Thymus (tissue), 11 donors: ENCODE results near the gene NLRP1. TPM values are rescaled to one million over a fixed set of nuclear protein-coding genes. Genes with fewer than 3 reads are reported as not detected.
"Not testable (repeated sequence)": the region's sequence is repeated elsewhere in the genome, so short reads cannot be mapped to it uniquely, and the experiment has no call there.

Experiments used
- DNase-seq, 9 donors: peaks; one replicate each; pipeline ENCODE4 v3.0.0-alpha.2; 2013; ENCODE audit warnings: low spot score in 9 of 9, low read depth in 6 of 9, missing footprints in 1 of 9
- H3K27ac ChIP-seq, 2 donors: one replicate each; pipeline ENCODE4 v1.5.1; 2013; ENCODE audit warnings: control low read depth in 1 of 2, low read depth in 1 of 2, low read length in 1 of 2, mild to moderate bottlenecking in 1 of 2, moderate library complexity in 1 of 2
- H3K27me3 ChIP-seq, 2 donors: one replicate each; pipeline ENCODE4 v1.5.1; 2013; ENCODE audit warnings: low read length in 1 of 2; ENCODE audit not compliant: control insufficient read depth in 2 of 2, insufficient read depth in 1 of 2
- H3K36me3 ChIP-seq, 2 donors: one replicate each; pipeline ENCODE4 v1.5.1; 2013; ENCODE audit warnings: low read length in 1 of 2, mild to moderate bottlenecking in 1 of 2, moderate library complexity in 1 of 2; ENCODE audit not compliant: control insufficient read depth in 2 of 2, insufficient read depth in 2 of 2
- H3K4me1 ChIP-seq, 2 donors: one replicate each; pipeline ENCODE4 v1.5.1; 2013; ENCODE audit warnings: low read length in 2 of 2; ENCODE audit not compliant: control insufficient read depth in 2 of 2, insufficient read depth in 2 of 2
- H3K4me3 ChIP-seq, 2 donors: one replicate each; pipeline ENCODE4 v1.5.1; 2013; ENCODE audit warnings: low read length in 2 of 2, control low read depth in 1 of 2, mild to moderate bottlenecking in 1 of 2
- H3K9me3 ChIP-seq, 2 donors: one replicate each; pipeline ENCODE4 v1.5.1; 2013; ENCODE audit warnings: low read length in 1 of 2, mild to moderate bottlenecking in 1 of 2; ENCODE audit not compliant: control insufficient read depth in 2 of 2, insufficient read depth in 1 of 2
- WGBS: extraction: QIAGEN DNeasy Blood & Tissue Kit; methylation state at CpG from one replicate; pipeline ENCODE4 v1.1.7; 2013; 5-methylcytosine and 5-hydroxymethylcytosine counted together
- polyA plus RNA-seq: library from polyadenylated mRNA; stranded (reverse); fragments of 200-250 nt; gene quantifications from one replicate; pipeline ENCODE4 v1.2.3, GENCODE V29; 2013
- total RNA-seq: library from RNA; stranded (reverse); fragments of 120-200 nt; gene quantifications from one replicate; pipeline ENCODE4 v1.2.4, GENCODE V29; 2013
- donor health status: healthy.

Gene NLRP1
- total and polyA plus RNA-seq, 2 donors: 32.2 to 102 TPM

- peak overlapping the region; percentile 57 for H3K4me3 ChIP-seq
- peak in 4 of 9 donors; percentile 11 to 53 (median 17) for DNase-seq
- H3K4me1 ChIP-seq: peaks cover 10 to 33% of the 10 kb centered on the region in 2 donors
- peaks cover 0 to 2% of the 10 kb centered on the region in 2 donors for H3K27me3 ChIP-seq
- WGBS: 41% methylated on average over 21 of the region's 21 CpGs
- H3K9me3 ChIP-seq: no peaks in the 10 kb centered on the region
- peaks cover 0 to 9% of the 10 kb centered on the region in 2 donors for H3K36me3 ChIP-seq
- peak overlapping the region; percentile 69 to 84 for H3K27ac ChIP-seq
These were observed 605 bp downstream of the NLRP1 start for GRCh38 chr17:5583426-5584382.

- Histone ChIP-seq H3K9me3 (no peaks in the 10 kb centered on the region), H3K4me3 (no peak overlapping the region), H3K27me3 (no peaks in the 10 kb centered on the region), H3K36me3 (peaks cover 0 to 9% of the 10 kb centered on the region in 2 donors), H3K4me1 (peaks cover 10 to 33% of the 10 kb centered on the region in 2 donors), H3K27ac (no peak overlapping the region)
- DNase-seq: no peak
- WGBS: 77% methylated on average over 11 of the region's 11 CpGs
These were observed 1.8 kb downstream of the NLRP1 start for GRCh38 chr17:5582209-5583185.

- Histone ChIP-seq H3K4me1 (peaks cover 10 to 33% of the 10 kb centered on the region in 2 donors), H3K27me3 (no peaks in the 10 kb centered on the region), H3K9me3 (no peaks in the 10 kb centered on the region), H3K4me3 (no peak overlapping the region), H3K36me3 (peaks cover 0 to 9% of the 10 kb centered on the region in 2 donors), H3K27ac (no peak overlapping the region)
- DNase-seq: no peak
- WGBS: 96% methylated on average over 3 of the region's 3 CpGs
These were observed 2.7 kb downstream of the NLRP1 start for GRCh38 chr17:5581655-5582054.

- Histone ChIP-seq H3K9me3 (no peaks in the 10 kb centered on the region), H3K4me3 (no peak overlapping the region), H3K27me3 (no peaks in the 10 kb centered on the region), H3K36me3 (peaks cover 0 to 9% of the 10 kb centered on the region in 2 donors), H3K4me1 (peaks cover 10 to 33% of the 10 kb centered on the region in 2 donors), H3K27ac (no peak overlapping the region)
- WGBS: 48% methylated on average over 3 of the region's 3 CpGs
- DNase-seq: no peak
These were observed 3.3 kb downstream of the NLRP1 start for GRCh38 chr17:5580969-5581368.

- DNase-seq: no peak
- no peak overlapping the region for H3K27ac ChIP-seq
These were observed 3.9 kb downstream of the NLRP1 start for GRCh38 chr17:5580367-5580766.

GRCh38 chr17:5578768-5579167, 5.5 kb downstream of the NLRP1 start:
- not testable (repeated sequence) for H3K27me3 ChIP-seq, H3K9me3 ChIP-seq, H3K27ac ChIP-seq, DNase-seq, H3K36me3 ChIP-seq, H3K4me3 ChIP-seq
- H3K4me1 ChIP-seq: peaks cover 6 to 17% of the 10 kb centered on the region in 2 donors
- WGBS: 84% methylated on average over 4 of the region's 4 CpGs

More at GRCh38 chr17:5580367-5580766, 3.9 kb downstream of the NLRP1 start:
- Histone ChIP-seq H3K36me3 (peaks cover 0 to 9% of the 10 kb centered on the region in 2 donors), H3K9me3 (no peaks in the 10 kb centered on the region), H3K27me3 (no peaks in the 10 kb centered on the region), H3K4me1 (peaks cover 10 to 33% of the 10 kb centered on the region in 2 donors), H3K4me3 (no peak overlapping the region)

- H3K4me3 ChIP-seq, H3K27me3 ChIP-seq, H3K27ac ChIP-seq, DNase-seq, H3K36me3 ChIP-seq, H3K4me1 ChIP-seq, H3K9me3 ChIP-seq: not testable (repeated sequence)
- 96% methylated on average over 7 of the region's 7 CpGs for WGBS
These were observed 11.3 kb downstream of the NLRP1 start for GRCh38 chr17:5573017-5573416.

GRCh38 chr17:5571281-5571680, 13.0 kb downstream of the NLRP1 start:
- no peaks in the 10 kb centered on the region for H3K36me3 ChIP-seq

More at GRCh38 chr17:5571281-5571680, 13.0 kb downstream of the NLRP1 start:
- no peak overlapping the region for H3K4me3 ChIP-seq
- H3K27me3 ChIP-seq: no peaks in the 10 kb centered on the region
- H3K27ac ChIP-seq: no peak overlapping the region
- no peaks in the 10 kb centered on the region for H3K4me1 ChIP-seq
- H3K9me3 ChIP-seq: peaks cover 0 to 6% of the 10 kb centered on the region in 2 donors
- DNase-seq: no peak
- WGBS: 97% methylated on average over 1 of the region's 1 CpG
